ENCODE measurements around the gene RNASE8. TPM values are rescaled to one million over a fixed set of nuclear protein-coding genes. Genes with fewer than 3 reads are reported as not detected.

RNASE8 gene
- total and polyA plus RNA-seq, 8 donors = not detected

- TF ChIP-seq CTCF (IDR thresholded peaks at IDR 0.05) (no peak), POLR2A (IDR thresholded peaks at IDR 0.05) (no peak), EP300 (IDR thresholded peaks at IDR 0.05) (no peak), POLR2AphosphoS5 (IDR thresholded peaks at IDR 0.05) (no peak)
- 89 to 94% (median 91%) methylated on average over 28 to 42 of the region's 42 CpGs for WGBS, 5 donors
- Histone ChIP-seq H3K27me3 (no peaks in the 10 kb centered on the region), H3K4me1 (peaks cover 0 to 63% (median 25%) of the 10 kb centered on the region in 4 donors), H3K27ac (peak overlapping the region in 2 of 5 donors; percentile 34 to 56), H3K9me3 (no peaks in the 10 kb centered on the region), H3K36me3 (peaks cover 14 to 59% (median 54%) of the 10 kb centered on the region in 4 donors), H3K4me3 (peak overlapping the region in 1 of 4 donors; percentile 13)
- intact Hi-C loops (cut with DNase I; ENCODE audit: low total_unique reads) = no loop called here
- no peak for DNase-seq
Measured at GRCh38 chr14:21091821-21092272, 34.2 kb downstream of the RNASE8 start.

- Histone ChIP-seq H3K27me3 (no peaks in the 10 kb centered on the region), H3K4me1 (peaks cover 5 to 63% (median 28%) of the 10 kb centered on the region in 4 donors), H3K4me3 (peak overlapping the region in 1 of 4 donors; percentile 13), H3K9me3 (no peaks in the 10 kb centered on the region), H3K36me3 (peaks cover 14 to 55% (median 51%) of the 10 kb centered on the region in 4 donors), H3K27ac (peak overlapping the region in 2 of 5 donors; percentile 34 to 56)
- 46 to 63% (median 47%) methylated on average over 29 to 59 of the region's 59 CpGs for WGBS, 5 donors
- peak; percentile 90 to 94 for DNase-seq
- intact Hi-C loops (cut with DNase I; ENCODE audit: low total_unique reads) = no loop called here
- TF ChIP-seq POLR2A (IDR thresholded peaks at IDR 0.05) = no peak
- TF ChIP-seq POLR2AphosphoS5 (IDR thresholded peaks at IDR 0.05) = peak; percentile 26 to 80 (median 37)
- TF ChIP-seq EP300 (IDR thresholded peaks at IDR 0.05) = no peak
- peak in 6 of 7 experiments; percentile 89 to 100 (median 100) for TF ChIP-seq CTCF (IDR thresholded peaks at IDR 0.05)
Measured at GRCh38 chr14:21092273-21093011, 34.8 kb downstream of the RNASE8 start.

- DNase-seq = no peak
- Histone ChIP-seq H3K36me3 (peaks cover 14 to 55% (median 45%) of the 10 kb centered on the region in 4 donors), H3K4me1 (peaks cover 9 to 62% (median 31%) of the 10 kb centered on the region in 4 donors), H3K9me3 (no peaks in the 10 kb centered on the region), H3K4me3 (no peak overlapping the region), H3K27ac (peak overlapping the region in 1 of 5 donors; percentile 34), H3K27me3 (no peaks in the 10 kb centered on the region)
- WGBS, 5 donors = 83 to 88% (median 85%) methylated on average over 36 of the region's 36 CpGs
- TF ChIP-seq EP300 (IDR thresholded peaks at IDR 0.05) = no peak
- intact Hi-C loops (cut with DNase I; ENCODE audit: low total_unique reads) = no loop called here
Measured at GRCh38 chr14:21093018-21093417, 35.4 kb downstream of the RNASE8 start.

GRCh38 chr14:21093769-21094681 lies 36.4 kb downstream of the RNASE8 start:
- intact Hi-C loops (cut with DNase I; ENCODE audit: low total_unique reads) = no loop called here
- Histone ChIP-seq H3K27me3 (no peaks in the 10 kb centered on the region), H3K4me3 (no peak overlapping the region), H3K27ac (no peak overlapping the region), H3K9me3 (no peaks in the 10 kb centered on the region), H3K4me1 (peaks cover 9 to 65% (median 36%) of the 10 kb centered on the region in 4 donors), H3K36me3 (peaks cover 14 to 45% (median 35%) of the 10 kb centered on the region in 4 donors)
- 57 to 80% (median 68%) methylated on average over 6 to 7 of the region's 7 CpGs for WGBS, 5 donors
- DNase-seq = peak in 1 of 2 donors; percentile 74
- TF ChIP-seq POLR2A (IDR thresholded peaks at IDR 0.05) (no peak), CTCF (IDR thresholded peaks at IDR 0.05) (no peak), POLR2AphosphoS5 (IDR thresholded peaks at IDR 0.05) (no peak), EP300 (IDR thresholded peaks at IDR 0.05) (no peak)

Data from stomach (tissue), 9 donors.